GM21526 (cell line): Measurements from ENCODE around the gene VAC14.

ENCODE experiments used
- ATAC-seq: cut with Tn5 transposase; IDR thresholded peaks from one replicate; pipeline ENCODE4 v1.9.1; 2021; ENCODE audit warnings: moderate library complexity; ENCODE audit not compliant: unreplicated experiment, low FRiP score

Gene VAC14

GRCh38 chr16:70696952-70697593 is 103.9 kb downstream of the VAC14 start:
- ATAC-seq, result no peak

DNA sequence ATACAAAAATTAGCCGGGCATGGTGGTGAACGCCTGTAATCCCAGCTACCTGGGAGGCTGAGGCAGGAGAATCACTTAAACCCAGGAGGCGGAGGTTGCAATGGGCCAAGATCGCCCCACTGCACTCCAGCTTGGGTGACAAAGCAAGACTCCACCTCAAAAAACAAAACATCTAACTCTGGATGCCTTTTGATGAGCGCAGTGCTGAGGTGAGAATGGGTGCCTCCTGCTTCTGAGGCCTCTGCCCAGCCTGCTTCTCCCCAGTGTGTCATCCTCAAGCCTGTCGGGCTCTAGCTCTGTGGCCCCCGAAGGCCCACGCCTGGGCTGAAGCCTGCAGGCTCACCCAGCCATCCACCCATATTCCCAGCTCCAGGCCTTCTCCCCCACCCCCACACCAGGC is 104.6 kb downstream of the VAC14 start:
- ATAC-seq, result no peak

DNA sequence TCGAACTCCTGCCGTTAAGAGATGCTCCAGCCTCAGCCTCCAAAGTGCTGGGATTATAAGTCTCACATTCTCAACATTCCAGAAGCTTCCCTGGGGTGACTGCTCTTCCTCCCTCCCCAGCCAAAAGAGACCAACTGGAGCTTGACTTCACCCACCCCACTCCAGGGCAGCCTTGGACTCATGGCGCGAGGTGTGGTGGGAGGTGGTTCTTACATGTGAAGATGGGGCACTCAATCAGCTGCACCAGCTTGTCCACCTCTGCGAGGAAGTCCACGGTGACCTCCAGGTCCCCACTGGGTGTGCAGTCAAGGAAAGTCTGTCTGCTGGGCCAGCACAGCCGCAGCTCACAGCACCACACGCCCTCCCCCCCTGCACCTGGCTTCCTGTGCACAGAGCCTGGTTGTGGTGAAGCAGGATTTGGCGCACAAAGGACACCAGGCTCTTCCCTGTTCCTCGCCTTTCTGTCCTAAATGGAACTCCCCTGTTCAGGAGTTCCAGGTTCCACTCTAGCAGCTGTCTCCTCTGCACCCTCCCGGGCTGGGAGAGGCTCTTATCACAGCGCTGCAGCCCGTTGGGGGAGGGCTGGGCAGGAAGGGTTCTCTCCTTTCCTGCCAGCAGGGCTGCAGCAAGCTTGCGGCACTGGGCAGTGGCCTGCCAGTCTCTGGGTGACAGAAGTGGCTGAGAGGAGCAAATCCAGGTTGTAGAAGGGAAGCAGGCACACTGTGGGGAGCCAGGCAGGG is 105.5 kb downstream of the VAC14 start:
- ATAC-seq, result no peak

DNA sequence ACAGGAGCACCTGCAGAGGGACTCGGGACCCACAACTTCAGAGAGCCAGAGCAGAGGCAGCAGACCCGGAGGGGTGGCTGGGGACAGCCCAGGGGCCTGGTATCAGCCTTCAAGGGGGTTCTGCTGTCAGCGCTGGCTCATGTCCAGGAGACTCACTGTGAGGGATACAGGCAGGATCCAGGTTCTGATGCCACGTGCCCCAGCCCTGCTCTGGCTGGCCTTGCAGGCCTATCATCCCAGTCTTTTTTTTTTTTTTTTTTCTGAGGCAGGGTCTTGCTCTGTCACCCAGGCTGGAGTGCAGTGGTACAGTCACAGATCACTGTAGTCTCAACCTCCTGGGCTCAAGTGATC is 106.1 kb downstream of the VAC14 start:
- no peak for ATAC-seq

GRCh38 chr16:70694088-70694867 is 106.7 kb downstream of the VAC14 start:
- ATAC-seq, result no peak

- ATAC-seq, result no peak
Measured at GRCh38 chr16:70692873-70693671, 107.9 kb downstream of the VAC14 start.

DNA sequence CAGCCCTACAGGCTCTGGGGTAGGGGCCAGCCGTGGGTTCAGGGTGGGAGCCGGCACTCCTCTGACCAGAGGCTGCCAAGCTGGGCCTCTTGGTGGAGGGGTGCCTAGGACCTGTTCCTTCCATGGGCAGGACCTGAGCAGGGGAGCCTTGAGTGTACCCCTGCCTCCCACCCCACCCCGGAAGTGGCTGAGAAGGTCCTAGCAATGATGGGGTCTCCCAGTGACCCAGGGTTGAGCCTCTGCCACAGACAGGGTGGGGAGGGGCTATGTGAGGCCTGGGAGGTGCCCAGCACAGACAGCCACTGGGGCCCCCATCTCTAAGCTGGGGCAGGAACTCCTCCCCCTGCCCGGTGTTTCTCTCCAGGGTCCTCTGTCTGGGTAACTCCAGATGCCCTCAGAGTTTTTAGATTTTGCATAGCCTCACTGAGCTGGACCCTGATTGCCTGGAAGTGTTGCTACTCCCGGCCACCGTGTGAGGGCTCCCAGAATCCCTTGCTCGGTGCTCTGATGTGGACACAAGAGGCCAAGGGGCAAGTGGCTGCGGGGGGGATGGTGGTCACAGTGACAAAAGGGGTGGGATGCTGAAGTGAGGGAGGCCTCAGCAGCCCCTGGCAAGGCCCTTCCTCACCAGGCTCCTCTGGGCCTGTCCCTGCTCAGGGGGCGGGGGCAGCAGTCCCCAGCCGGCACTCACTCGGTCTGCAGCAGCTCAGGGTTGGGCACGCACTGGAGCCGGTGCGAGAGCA is 108.7 kb downstream of the VAC14 start:
- ATAC-seq, result no peak

DNA sequence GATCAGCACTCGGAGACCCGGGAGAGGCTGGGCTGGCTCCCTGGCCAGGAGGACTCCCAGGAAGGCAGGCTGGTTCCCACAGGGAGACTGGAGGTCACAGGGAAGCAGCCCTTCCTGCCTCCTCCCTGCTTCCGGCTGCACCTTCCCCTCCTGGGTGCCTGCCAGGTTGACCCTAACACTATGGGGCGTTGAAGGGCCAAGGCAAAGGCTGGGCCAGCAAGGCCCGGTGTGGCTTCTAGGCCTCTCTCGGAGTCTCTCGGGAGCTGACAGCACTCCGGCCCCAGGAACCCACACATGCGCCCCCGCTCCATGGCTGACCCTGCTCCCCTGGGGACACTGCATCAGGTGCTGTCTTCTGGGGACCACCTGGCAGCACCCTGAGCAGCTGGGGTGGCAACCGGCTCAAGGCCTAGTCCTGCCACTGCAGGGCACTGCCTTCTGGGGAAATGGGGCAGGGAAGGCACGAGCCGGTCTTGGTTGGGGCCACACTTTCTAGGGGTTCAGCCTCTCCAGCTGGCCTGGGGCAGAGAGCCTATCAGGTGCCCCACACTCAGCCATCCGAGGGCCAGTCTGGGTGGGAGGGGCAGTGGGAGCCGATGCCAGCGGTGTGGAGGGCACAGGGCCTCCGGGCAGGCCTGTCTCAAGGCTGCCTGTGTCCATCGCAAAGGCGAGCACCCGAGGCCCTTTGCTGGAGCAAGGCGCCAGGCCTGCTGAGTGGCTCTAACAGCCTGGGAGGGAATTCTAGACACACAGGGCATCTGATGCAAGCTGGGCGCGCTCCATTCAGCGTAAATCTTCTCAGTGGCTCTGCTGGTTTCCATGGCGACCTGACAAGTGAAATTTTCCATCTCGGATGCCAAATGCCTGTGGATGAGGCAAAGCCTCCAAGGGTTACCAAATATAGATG is 109.5 kb downstream of the VAC14 start:
- ATAC-seq, result no peak

GRCh38 chr16:70689970-70690891 is 110.7 kb downstream of the VAC14 start:
- ATAC-seq, result no peak

- ATAC-seq, result no peak
Measured at GRCh38 chr16:70689035-70689969, 111.7 kb downstream of the VAC14 start.

DNA sequence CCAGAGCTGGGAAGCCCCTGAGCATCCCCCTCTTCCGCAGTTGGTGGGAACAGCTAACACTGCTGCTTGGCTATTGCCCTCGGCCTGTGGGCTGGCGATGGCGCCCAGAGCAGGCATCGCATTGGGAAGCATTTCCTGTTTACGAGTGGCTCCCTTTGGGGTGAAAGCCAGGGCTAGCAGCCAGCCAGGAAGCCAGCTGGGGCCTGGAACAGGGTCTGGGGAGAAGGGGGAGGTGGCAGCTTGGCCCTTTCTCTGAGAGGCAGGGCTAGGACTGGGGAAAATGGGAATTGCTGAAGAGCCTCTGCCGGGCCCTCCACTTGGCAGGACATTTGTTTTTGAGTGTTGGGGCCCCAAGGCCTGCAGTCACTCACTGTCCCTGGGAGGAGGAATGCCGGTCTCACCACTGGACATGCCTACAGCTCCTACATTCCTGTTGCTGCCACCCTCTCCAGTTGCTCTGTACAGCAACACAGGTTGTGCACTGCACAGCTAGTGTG is 112.7 kb downstream of the VAC14 start:
- ATAC-seq, result no peak

GRCh38 chr16:70687671-70688245 is 113.2 kb downstream of the VAC14 start:
- ATAC-seq, result no peak

DNA sequence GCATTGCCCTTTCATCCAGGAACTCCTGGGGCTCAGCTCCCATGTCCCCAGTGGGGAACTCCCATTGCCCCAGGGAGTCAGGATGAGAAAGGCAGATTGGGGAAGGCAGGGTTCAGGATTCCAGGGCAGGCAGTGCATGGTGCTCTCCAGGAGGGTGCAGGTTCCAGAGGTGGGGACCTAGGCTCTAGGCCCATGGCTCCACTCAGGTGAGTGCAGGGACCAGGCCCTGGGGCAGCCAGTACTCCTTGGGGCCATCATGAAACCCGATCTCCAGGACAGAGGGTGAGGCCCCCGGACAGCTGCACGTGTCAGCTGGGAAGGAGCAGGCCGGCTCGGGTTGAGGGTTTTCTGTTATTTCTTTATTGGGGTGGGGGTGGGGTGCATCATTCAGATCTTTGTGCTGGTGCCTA is 113.9 kb downstream of the VAC14 start:
- ATAC-seq, result no peak

GRCh38 chr16:70686376-70687101 is 114.4 kb downstream of the VAC14 start:
- no peak for ATAC-seq

GRCh38 chr16:70685938-70686375 is 115.0 kb downstream of the VAC14 start, which contains the start of gene MTSS2:
TSS of gene MTSS2 (minus strand) at chr16:70686053. CDS start at chr16:70685791, 262 bp downstream.
- no peak for ATAC-seq
